T-cell (primary cell): ENCODE data around the gene GXYLT2. TPM values are rescaled to one million over a fixed set of nuclear protein-coding genes. Genes with fewer than 3 reads are reported as not detected.

ENCODE experiments used
- ATAC-seq, 4 experiments: fragments of 200-7000 bp in 3 of 4; fragments of 150-1000 bp in 1 of 4; cut with Tn5 transposase; replicated peaks in 1 of 4; 1 replicate in 3 of 4; 2 replicates in 1 of 4; pipeline ENCODE4 v1.10.0; 2021; ENCODE audit warnings: moderate library complexity in 3 of 4, mild to moderate bottlenecking in 2 of 4, moderate number of reproducible peaks in 1 of 4
- CTCF ChIA-PET, 2 donors: fragments of 300-600 bp; sonication (Branson Sonifier 250); formaldehyde crosslinking; loops; one replicate each; lab custom pipeline; 2022; ENCODE audit warnings: antibody characterized with exemption in 2 of 2; lab: Charles Lee
- POLR2A ChIA-PET, 2 donors: fragments of 300-600 bp; sonication (Branson Sonifier 250); formaldehyde crosslinking; loops; one replicate each; lab custom pipeline; 2022; ENCODE audit warnings: antibody characterized with exemption in 2 of 2; lab: Charles Lee
- DNase-seq, 35 experiments: peaks; one replicate each; pipeline versions ENCODE4 v3.0.0 to v3.0.0-alpha.2; 2013 to 2023
- H3K27ac ChIP-seq: one replicate; pipeline ENCODE4 v1.5.1; 2013; ENCODE audit warnings: low read length
- H3K27me3 ChIP-seq, 2 experiments: replicated peaks in 1 of 2; 1 replicate in 1 of 2; 2 replicates in 1 of 2; pipeline versions ENCODE4 v1.6.1 to v1.7.0; 2013; ENCODE audit warnings: low read length in 1 of 2, mixed read lengths in 1 of 2; ENCODE audit not compliant: control insufficient read depth in 2 of 2, insufficient read depth in 2 of 2; ENCODE audit errors: extremely low read depth in 1 of 2
- H3K36me3 ChIP-seq, 2 donors: 1 replicate in 1 of 2; 2 replicates in 1 of 2; pipeline versions ENCODE4 v1.6.1 to v1.7.0; 2013; ENCODE audit warnings: low read length in 1 of 2; ENCODE audit not compliant: control insufficient read depth in 2 of 2, insufficient read depth in 1 of 2; ENCODE audit errors: extremely low read depth in 1 of 2
- H3K4me1 ChIP-seq, 2 experiments: 1 replicate in 1 of 2; 2 replicates in 1 of 2; pipeline versions ENCODE4 v1.6.1 to v1.7.0; 2013; ENCODE audit warnings: low read length in 2 of 2, mixed read lengths in 1 of 2; ENCODE audit not compliant: insufficient read depth in 2 of 2, control insufficient read depth in 1 of 2; ENCODE audit errors: extremely low read depth in 1 of 2
- H3K4me3 ChIP-seq, 2 donors: 1 replicate in 1 of 2; 2 replicates in 1 of 2; pipeline versions ENCODE4 v1.5.1 to v1.7.0; 2013; ENCODE audit warnings: mild to moderate bottlenecking in 2 of 2, low read length in 1 of 2, moderate library complexity in 1 of 2; ENCODE audit not compliant: control insufficient read depth in 1 of 2; ENCODE audit errors: extremely low read depth in 1 of 2
- H3K9me3 ChIP-seq: 2 replicates; pipeline ENCODE4 v1.7.0; 2013
- H3K27ac Mint-ChIP-seq, 2 donors: one replicate each; pipeline ENCODE4 v1.8.0; 2020 to 2021; ENCODE audit warnings: mild to moderate bottlenecking in 2 of 2, mixed read lengths in 2 of 2
- H3K27me3 Mint-ChIP-seq, 2 donors: one replicate each; pipeline ENCODE4 v1.8.0; 2021 to 2022; ENCODE audit warnings: mixed read lengths in 2 of 2
- H3K36me3 Mint-ChIP-seq: one replicate; pipeline ENCODE4 v1.8.0; 2021; ENCODE audit warnings: mixed read lengths
- H3K4me1 Mint-ChIP-seq, 3 donors: one replicate each; pipeline ENCODE4 v1.8.0; 2020 to 2022; ENCODE audit warnings: mixed read lengths in 3 of 3, mild to moderate bottlenecking in 1 of 3
- H3K4me3 Mint-ChIP-seq, 3 donors: one replicate each; pipeline ENCODE4 v1.8.0; 2020 to 2022; ENCODE audit warnings: mild to moderate bottlenecking in 3 of 3, mixed read lengths in 3 of 3, moderate library complexity in 3 of 3
- H3K9me3 Mint-ChIP-seq, 3 donors: one replicate each; pipeline ENCODE4 v1.8.0; 2020 to 2022; ENCODE audit warnings: mixed read lengths in 3 of 3
- WGBS: methylation state at CpG from one replicate; pipeline ENCODE4 v1.1.5; 2013; ENCODE audit warnings: missing lambda C conversion rate; ENCODE audit not compliant: insufficient coverage; 5-methylcytosine and 5-hydroxymethylcytosine counted together
- total RNA-seq, 35 experiments: library from RNA in 6 of 35; stranded (reverse) in 6 of 35; fragments of 120-200 nt in 1 of 35; gene quantifications; one replicate each; pipeline versions ENCODE4 v1.2.1 to v1.2.4 and lab custom pipeline; 2013 to 2026

GXYLT2 gene
- total RNA-seq, 5 donors from 2014 or later (not counting 1 experiment from before 2014, with no cell fraction given) = 0.09 to 0.19 TPM; not detected in 3

GRCh38 chr3:72896996-72897757 is 9.3 kb downstream of the GXYLT2 start:
- Histone ChIP-seq H3K36me3 (no peaks in the 10 kb centered on the region), H3K4me1 (no peaks in the 10 kb centered on the region), H3K9me3 (no peaks in the 10 kb centered on the region), H3K27ac (no peak overlapping the region), H3K4me3 (no peak overlapping the region), H3K27me3 (peaks cover 0 to 20% of the 10 kb centered on the region in 2 experiments)
- Mint-ChIP-seq H3K27me3 (peaks cover 19 to 30% of the 10 kb centered on the region in 2 donors), H3K36me3 (peaks cover 3% of the 10 kb centered on the region), H3K4me3 (no peak overlapping the region), H3K4me1 (peaks cover 0 to 7% (median 0%) of the 10 kb centered on the region in 3 donors), H3K27ac (no peak overlapping the region), H3K9me3 (peaks cover 0 to 6% (median 0%) of the 10 kb centered on the region in 3 donors)
- ChIA-PET CTCF (no interaction called here), POLR2A (interaction anchor here in 1 of 2 donors (0.6 kb wide), 1 partner anchor 1361 kb away, joined by 4 read pairs; no protein-coding TSS in a partner anchor)
- WGBS = 83% methylated on average over 2 of the region's 4 CpGs
- DNase-seq = no peak
- ATAC-seq = no peak

- H3K27me3 Mint-ChIP-seq = peaks cover 19 to 27% of the 10 kb centered on the region in 2 donors
- ChIA-PET POLR2A (no interaction called here), CTCF (no interaction called here)
- peaks cover 0 to 6% (median 0%) of the 10 kb centered on the region in 3 donors for H3K9me3 Mint-ChIP-seq
- Histone ChIP-seq H3K27ac (no peak overlapping the region), H3K36me3 (no peaks in the 10 kb centered on the region), H3K9me3 (no peaks in the 10 kb centered on the region), H3K4me1 (no peaks in the 10 kb centered on the region), H3K4me3 (no peak overlapping the region), H3K27me3 (peaks cover 0 to 20% of the 10 kb centered on the region in 2 experiments)
- H3K27ac Mint-ChIP-seq = no peak overlapping the region
- no peak for DNase-seq
- no peak overlapping the region for H3K4me3 Mint-ChIP-seq
- ATAC-seq = no peak
- H3K36me3 Mint-ChIP-seq = peaks cover 3% of the 10 kb centered on the region
- H3K4me1 Mint-ChIP-seq = peaks cover 0 to 7% (median 0%) of the 10 kb centered on the region in 3 donors
Observed at GRCh38 chr3:72897758-72898007, 9.8 kb downstream of the GXYLT2 start.

- no peak for DNase-seq
- ChIA-PET CTCF (interaction anchor here in 1 of 2 donors (0.6 kb wide), 1 partner anchor 1883 kb away, joined by 3 read pairs; no protein-coding TSS in a partner anchor), POLR2A (no interaction called here)
- 80% methylated on average over 1 of the region's 6 CpGs for WGBS
- no peaks in the 10 kb centered on the region for H3K9me3 ChIP-seq
- peaks cover 3% of the 10 kb centered on the region for H3K36me3 Mint-ChIP-seq
- peaks cover 0 to 17% of the 10 kb centered on the region in 2 experiments for H3K27me3 ChIP-seq
- H3K4me3 ChIP-seq = no peak overlapping the region
- no peak for ATAC-seq
- H3K9me3 Mint-ChIP-seq = no peaks in the 10 kb centered on the region
- peaks cover 15 to 16% of the 10 kb centered on the region in 2 donors for H3K27me3 Mint-ChIP-seq
- no peak overlapping the region for H3K4me3 Mint-ChIP-seq
- H3K27ac ChIP-seq = no peak overlapping the region
- H3K4me1 ChIP-seq = no peaks in the 10 kb centered on the region
- H3K27ac Mint-ChIP-seq = no peak overlapping the region
- H3K36me3 ChIP-seq = no peaks in the 10 kb centered on the region
- H3K4me1 Mint-ChIP-seq = no peaks in the 10 kb centered on the region
Observed at GRCh38 chr3:72899349-72899765, 11.5 kb downstream of the GXYLT2 start.

- WGBS = no CpG with 5 or more reads among the region's 7 CpGs
- no peak overlapping the region for H3K4me3 Mint-ChIP-seq
- ATAC-seq (no peak), DNase-seq (no peak)
- Histone ChIP-seq H3K4me1 (no peaks in the 10 kb centered on the region), H3K9me3 (no peaks in the 10 kb centered on the region), H3K36me3 (no peaks in the 10 kb centered on the region), H3K27me3 (peaks cover 0 to 11% of the 10 kb centered on the region in 2 experiments), H3K4me3 (no peak overlapping the region), H3K27ac (no peak overlapping the region)
- H3K27me3 Mint-ChIP-seq = peaks cover 15 to 16% of the 10 kb centered on the region in 2 donors
- no peak overlapping the region for H3K27ac Mint-ChIP-seq
- POLR2A ChIA-PET = no interaction called here
- H3K4me1 Mint-ChIP-seq = no peaks in the 10 kb centered on the region
- H3K9me3 Mint-ChIP-seq = no peaks in the 10 kb centered on the region
- CTCF ChIA-PET = no interaction called here
- peaks cover 3% of the 10 kb centered on the region for H3K36me3 Mint-ChIP-seq
Observed at GRCh38 chr3:72900048-72900447, 12.2 kb downstream of the GXYLT2 start.

GRCh38 chr3:72901840-72902239 is 14.0 kb downstream of the GXYLT2 start:
- Mint-ChIP-seq H3K4me3 (no peak overlapping the region), H3K4me1 (no peaks in the 10 kb centered on the region), H3K9me3 (no peaks in the 10 kb centered on the region), H3K27me3 (peaks cover 11 to 12% of the 10 kb centered on the region in 2 donors), H3K27ac (no peak overlapping the region), H3K36me3 (peaks cover 3% of the 10 kb centered on the region)
- ChIA-PET POLR2A (interaction anchor here in 1 of 2 donors (0.6 kb wide), 1 partner anchor 94 kb away, joined by 3 read pairs; no protein-coding TSS in a partner anchor), CTCF (no interaction called here)
- Histone ChIP-seq H3K4me1 (no peaks in the 10 kb centered on the region), H3K27ac (no peak overlapping the region), H3K27me3 (peaks cover 0 to 3% of the 10 kb centered on the region in 2 experiments), H3K36me3 (no peaks in the 10 kb centered on the region), H3K4me3 (no peak overlapping the region), H3K9me3 (no peaks in the 10 kb centered on the region)
- no CpG with 5 or more reads among the region's 2 CpGs for WGBS
- ATAC-seq = no peak
- DNase-seq = no peak

- Mint-ChIP-seq H3K27ac (no peak overlapping the region), H3K27me3 (peaks cover 9 to 12% of the 10 kb centered on the region in 2 donors), H3K9me3 (no peaks in the 10 kb centered on the region), H3K4me3 (no peak overlapping the region), H3K36me3 (peaks cover 3% of the 10 kb centered on the region), H3K4me1 (no peaks in the 10 kb centered on the region)
- Histone ChIP-seq H3K9me3 (no peaks in the 10 kb centered on the region), H3K27ac (no peak overlapping the region), H3K27me3 (peaks cover 0 to 3% of the 10 kb centered on the region in 2 experiments), H3K4me3 (no peak overlapping the region), H3K4me1 (no peaks in the 10 kb centered on the region), H3K36me3 (no peaks in the 10 kb centered on the region)
- ATAC-seq (no peak), DNase-seq (no peak)
- CTCF ChIA-PET = no interaction called here
- POLR2A ChIA-PET = interaction anchor here in 1 of 2 donors (0.6 kb wide), 1 partner anchor 1914 kb away, joined by 3 read pairs; no protein-coding TSS in a partner anchor
- WGBS = no CpG with 5 or more reads among the region's 3 CpGs
Observed at GRCh38 chr3:72903004-72903403, 15.2 kb downstream of the GXYLT2 start.
